MM.1S (cell line): Measurements from ENCODE around the gene C17orf67.
A peak's percentile ranks its signal among the peaks of the same experiment; 100 is the strongest.

Experiments used
- DNase-seq: peaks from one replicate; pipeline ENCODE4 v3.0.0-alpha.2; 2015
- H2AFZ ChIP-seq: fragments of 300-600 bp; sonication (generic); 2 replicates; pipeline ENCODE4 v1.6.0; 2016; ENCODE audit warnings: antibody characterized with exemption, low read length
- H3F3A ChIP-seq: fragments of 300-600 bp; sonication (generic); 2 replicates; pipeline ENCODE4 v1.6.1; 2016; ENCODE audit warnings: mild to moderate bottlenecking, antibody characterized with exemption, low read length, moderate library complexity, mixed read lengths; ENCODE audit not compliant: insufficient read depth
- H3K27ac ChIP-seq: fragments of 300-600 bp; sonication (generic); 2 replicates; pipeline ENCODE4 v1.5.1; 2016; ENCODE audit warnings: mild to moderate bottlenecking, low read length
- H3K27me3 ChIP-seq: fragments of 300-600 bp; sonication (generic); replicated peaks from 2 replicates; pipeline ENCODE4 v1.6.0; 2016; ENCODE audit warnings: low read length; ENCODE audit not compliant: insufficient read depth
- H3K36me3 ChIP-seq: fragments of 300-600 bp; sonication (generic); replicated peaks from 2 replicates; pipeline ENCODE4 v1.6.1; 2016; ENCODE audit warnings: mild to moderate bottlenecking, low read length, mixed read lengths; ENCODE audit not compliant: insufficient read depth
- H3K4me1 ChIP-seq: fragments of 300-600 bp; sonication (generic); 2 replicates; pipeline ENCODE4 v1.6.1; 2016; ENCODE audit warnings: low read length, mixed read lengths
- H3K4me2 ChIP-seq: fragments of 300-600 bp; sonication (generic); 2 replicates; pipeline ENCODE4 v1.6.0; 2016; ENCODE audit warnings: low read depth, low read length
- H3K4me3 ChIP-seq: fragments of 300-600 bp; sonication (generic); 2 replicates; pipeline ENCODE4 v1.5.1; 2016; ENCODE audit warnings: low read length, mixed read lengths
- H3K79me2 ChIP-seq: fragments of 300-600 bp; sonication (generic); 2 replicates; pipeline ENCODE4 v1.6.1; 2016; ENCODE audit warnings: mixed run types, low read length, mixed read lengths
- H3K9ac ChIP-seq: fragments of 300-600 bp; sonication (generic); 2 replicates; pipeline ENCODE4 v1.6.1; 2016; ENCODE audit warnings: low read length, mixed read lengths
- H3K9me2 ChIP-seq: fragments of 300-600 bp; sonication (generic); replicated peaks from 2 replicates; pipeline ENCODE4 v1.6.1; 2016; ENCODE audit warnings: mild to moderate bottlenecking, low read length, mixed read lengths; ENCODE audit not compliant: insufficient read depth
- H3K9me3 ChIP-seq: fragments of 300-600 bp; sonication (generic); replicated peaks from 2 replicates; pipeline ENCODE4 v1.6.1; 2016; ENCODE audit warnings: mild to moderate bottlenecking, low read length, mixed read lengths; ENCODE audit not compliant: insufficient read depth
- H4K20me1 ChIP-seq: fragments of 300-600 bp; sonication (generic); 2 replicates; pipeline ENCODE4 v1.6.1; 2016; ENCODE audit warnings: mild to moderate bottlenecking, low read length, moderate library complexity, mixed read lengths; ENCODE audit not compliant: insufficient read depth
- CTCF ChIP-seq: fragments of 300-600 bp; sonication (generic); IDR thresholded peaks from 2 replicates; pipeline ENCODE4 v1.5.1; 2016; ENCODE audit warnings: antibody characterized with exemption, low read length, mixed read lengths
- EZH2 ChIP-seq: fragments of 300-600 bp; sonication (generic); optimal IDR thresholded peaks from 2 replicates; pipeline ENCODE3; 2017; ENCODE audit warnings: low read depth, mild to moderate bottlenecking, antibody characterized with exemption, low read length, mixed read lengths
- EZH2phosphoT487 ChIP-seq: fragments of 300-600 bp; sonication (generic); IDR thresholded peaks from 2 replicates; pipeline ENCODE4 v1.6.1; 2018; ENCODE audit warnings: antibody characterized with exemption, low read length

The C17orf67 gene

GRCh38 chr17:56880133-56880532 is 46.4 kb upstream of the C17orf67 start:
- Histone ChIP-seq H3F3A (peaks cover 4% of the 10 kb centered on the region; the same call in 1 of the 2 replicates), H3K4me1 (peaks cover 5% of the 10 kb centered on the region), H3K79me2 (no peaks in the 10 kb centered on the region), H3K9me3 (no peaks in the 10 kb centered on the region), H3K9ac (no peak overlapping the region), H3K4me3 (no peak overlapping the region), H3K27ac (no peak overlapping the region), H3K36me3 (no peaks in the 10 kb centered on the region), H3K4me2 (no peak overlapping the region), H3K9me2 (no peaks in the 10 kb centered on the region), H3K27me3 (no peaks in the 10 kb centered on the region), H4K20me1 (no peaks in the 10 kb centered on the region), H2AFZ (no peak overlapping the region)
- TF ChIP-seq CTCF (no peak), EZH2phosphoT487 (no peak), EZH2 (no peak)
- DNase-seq = no peak

- Histone ChIP-seq H3K9me3 (no peaks in the 10 kb centered on the region), H3K9ac (no peak overlapping the region), H3K27ac (no peak overlapping the region), H3K27me3 (no peaks in the 10 kb centered on the region), H3F3A (no peaks in the 10 kb centered on the region; the same call in 1 of the 2 replicates), H3K79me2 (no peaks in the 10 kb centered on the region), H3K4me3 (no peak overlapping the region), H4K20me1 (no peaks in the 10 kb centered on the region), H3K9me2 (no peaks in the 10 kb centered on the region), H2AFZ (no peak overlapping the region), H3K36me3 (no peaks in the 10 kb centered on the region), H3K4me2 (no peak overlapping the region), H3K4me1 (peaks cover 5% of the 10 kb centered on the region)
- no peak for DNase-seq
- TF ChIP-seq EZH2phosphoT487 (no peak), EZH2 (no peak)
These were observed 45.6 kb upstream of the C17orf67 start for GRCh38 chr17:56879280-56879679.

- H3K9me2 ChIP-seq = no peaks in the 10 kb centered on the region
- peaks cover 5% of the 10 kb centered on the region for H3K4me1 ChIP-seq
- no peak overlapping the region for H3K4me2 ChIP-seq
- no peaks in the 10 kb centered on the region for H3K79me2 ChIP-seq
- no peak overlapping the region for H3K4me3 ChIP-seq
- H3K9me3 ChIP-seq = no peaks in the 10 kb centered on the region
- no peaks in the 10 kb centered on the region for H3K36me3 ChIP-seq
- TF ChIP-seq EZH2 = no peak
- TF ChIP-seq CTCF = no peak
- no peak for TF ChIP-seq EZH2phosphoT487
- no peaks in the 10 kb centered on the region for H3F3A ChIP-seq
- H3K27me3 ChIP-seq = no peaks in the 10 kb centered on the region
- no peaks in the 10 kb centered on the region for H4K20me1 ChIP-seq
- H3K9ac ChIP-seq = no peak overlapping the region
- H2AFZ ChIP-seq = no peak overlapping the region
- no peak overlapping the region for H3K27ac ChIP-seq
- DNase-seq = no peak
These were observed 43.1 kb upstream of the C17orf67 start for GRCh38 chr17:56876766-56877179.

GRCh38 chr17:56870081-56870651 is 36.4 kb upstream of the C17orf67 start:
- H2AFZ ChIP-seq = no peak overlapping the region
- DNase-seq = peak; percentile 93
- no peak overlapping the region for H3K4me3 ChIP-seq
- H3F3A ChIP-seq = peaks cover 20% of the 10 kb centered on the region
- H3K4me2 ChIP-seq = peak overlapping the region; percentile 30; the same call in 1 of the 2 replicates
- H3K27ac ChIP-seq = peak overlapping the region; percentile 96
- peaks cover 37% of the 10 kb centered on the region for H3K4me1 ChIP-seq
- peak overlapping the region; percentile 52 for H3K9ac ChIP-seq
- TF ChIP-seq EZH2 = no peak
- no peak for TF ChIP-seq CTCF
- TF ChIP-seq EZH2phosphoT487 = no peak
- H3K27me3 ChIP-seq = no peaks in the 10 kb centered on the region
- no peaks in the 10 kb centered on the region for H4K20me1 ChIP-seq
- no peaks in the 10 kb centered on the region; the same call in 1 of the 2 replicates for H3K36me3 ChIP-seq
- no peaks in the 10 kb centered on the region for H3K79me2 ChIP-seq
- no peaks in the 10 kb centered on the region for H3K9me2 ChIP-seq
- H3K9me3 ChIP-seq = no peaks in the 10 kb centered on the region
